OCI-LY7 (cell line): ENCODE measurements around the gene ZNF827. TPM values are rescaled to one million over a fixed set of nuclear protein-coding genes. Genes with fewer than 3 reads are reported as not detected.

ENCODE experiments used
- BruUV-seq: library from RNA; stranded (reverse); fragments of 400-500 nt; replicated peaks from 2 replicates; lab custom pipeline; 2021; lab: Mats Ljungman, UMichigan
- CTCF ChIA-PET: fragments of 300-600 bp; sonication (Branson Sonifier 250); formaldehyde crosslinking; loops from one replicate; lab custom pipeline; 2022; ENCODE audit warnings: antibody characterized with exemption; ENCODE audit not compliant: unreplicated experiment; lab: Charles Lee
- POLR2A ChIA-PET: fragments of 300-600 bp; sonication (Branson Sonifier 250); formaldehyde crosslinking; loops from one replicate; lab custom pipeline; 2022; ENCODE audit warnings: antibody characterized with exemption; lab: Charles Lee
- DNase-seq: peaks from one replicate; pipeline ENCODE4 v3.0.0-alpha.2; 2015; ENCODE audit warnings: low spot score
- H2AFZ ChIP-seq: fragments of 200-600 bp; sonication (generic), shearing (Covaris generic); 2 replicates; pipeline ENCODE4 v1.6.1; 2014; ENCODE audit warnings: mild to moderate bottlenecking, antibody characterized with exemption, low read length, moderate library complexity
- H3K27ac ChIP-seq: fragments of 200-600 bp; sonication (generic); 2 replicates; pipeline ENCODE4 v1.5.1; 2014; ENCODE audit warnings: mixed run types, low read depth, mild to moderate bottlenecking, moderate library complexity, low read length, inconsistent platforms; ENCODE audit not compliant: poor library complexity, severe bottlenecking
- H3K36me3 ChIP-seq: fragments of 200-600 bp; sonication (generic); 2 replicates; pipeline ENCODE4 v1.6.1; 2014; ENCODE audit warnings: mild to moderate bottlenecking, antibody characterized with exemption, low read length, moderate library complexity, mixed read lengths; ENCODE audit not compliant: insufficient read depth
- H3K4me1 ChIP-seq: fragments of 200-600 bp; sonication (generic); 2 replicates; pipeline ENCODE4 v1.5.1; 2014; ENCODE audit warnings: mild to moderate bottlenecking, low read length; ENCODE audit not compliant: insufficient read depth, poor library complexity, severe bottlenecking
- H3K4me2 ChIP-seq: fragments of 200-600 bp; sonication (generic); 2 replicates; pipeline ENCODE4 v1.6.1; 2014; ENCODE audit warnings: mild to moderate bottlenecking, low read length
- H3K4me3 ChIP-seq: fragments of 200-600 bp; sonication (generic); 2 replicates; pipeline ENCODE4 v1.5.1; 2014; ENCODE audit warnings: mild to moderate bottlenecking, low read depth, low read length; ENCODE audit not compliant: poor library complexity, severe bottlenecking
- H3K79me2 ChIP-seq: fragments of 200-600 bp; sonication (generic); 2 replicates; pipeline ENCODE4 v1.6.1; 2016; ENCODE audit warnings: low read depth, mild to moderate bottlenecking, low read length, moderate library complexity, mixed read lengths; ENCODE audit not compliant: insufficient read depth
- H3K9me2 ChIP-seq: fragments of 200-600 bp; sonication (generic); 2 replicates; pipeline ENCODE4 v1.6.1; 2016; ENCODE audit warnings: mild to moderate bottlenecking, low read length, mixed read lengths; ENCODE audit not compliant: insufficient read depth
- H3K9me3 ChIP-seq: fragments of 200-600 bp; sonication (generic); 2 replicates; pipeline ENCODE4 v1.6.1; 2014; ENCODE audit warnings: mild to moderate bottlenecking, mixed run types, low read length, mixed read lengths
- H4K20me1 ChIP-seq: fragments of 200-600 bp; sonication (generic); 2 replicates; pipeline ENCODE4 v1.6.1; 2014; ENCODE audit warnings: mild to moderate bottlenecking, antibody characterized with exemption, low read length, moderate library complexity, mixed read lengths; ENCODE audit not compliant: insufficient read depth
- CTCF ChIP-seq: fragments of 200-600 bp; sonication (generic); conservative IDR thresholded peaks from 2 replicates; pipeline ENCODE4 v1.5.1; 2014; ENCODE audit warnings: mild to moderate bottlenecking, antibody characterized with exemption, low read length, moderate library complexity, mixed read lengths
- EZH2phosphoT487 ChIP-seq: fragments of 200-600 bp; sonication (generic); IDR thresholded peaks from 2 replicates; pipeline ENCODE4 v1.6.1; 2018; ENCODE audit warnings: low read depth, borderline replicate concordance, mild to moderate bottlenecking, mixed run types, antibody characterized with exemption, low read length, moderate library complexity, mixed read lengths
- intact Hi-C: fragments of 100-400 bp; cut with micrococcal nuclease; formaldehyde crosslinking; loops from one replicate; pipeline ENCODE4 v1.10.0; 2022; ENCODE audit not compliant: unreplicated experiment
- total RNA-seq, 2 experiments: library from RNA; depleted of rRNA in 1 of 2; stranded (reverse); fragments of >200 nt in 1 of 2; shearing (Covaris generic) in 1 of 2; gene quantifications; 2 replicates each; pipeline ENCODE4 v1.2.3, GENCODE V29; 2014 to 2022

The ZNF827 gene
- total RNA-seq, 2 experiments from 2014 or later, result 15.1 to 42.9 TPM

GRCh38 chr4:145907390-145907789, 31.2 kb downstream of the ZNF827 start:
- H3K9me2 ChIP-seq, result no peaks in the 10 kb centered on the region
- H3K4me2 ChIP-seq, result no peak overlapping the region
- peaks cover 28% of the 10 kb centered on the region for H3K36me3 ChIP-seq
- no peaks in the 10 kb centered on the region for H3K9me3 ChIP-seq
- H3K4me3 ChIP-seq, result no peak overlapping the region
- no peak overlapping the region for H3K27ac ChIP-seq
- no TSS peak for BruUV-seq
- POLR2A ChIA-PET, result interaction anchor here (0.9 to 2.1 kb wide), 8 partner anchors 9 to 29 kb away, joined by 3 to 11 read pairs (median 6); no protein-coding TSS in a partner anchor
- peaks cover 17% of the 10 kb centered on the region; the same call in 1 of the 2 replicates for H4K20me1 ChIP-seq
- H3K4me1 ChIP-seq, result peaks cover 4% of the 10 kb centered on the region
- no peak for DNase-seq
- intact Hi-C loops, result no loop called here
- no peak overlapping the region for H2AFZ ChIP-seq
- peaks cover 88% of the 10 kb centered on the region for H3K79me2 ChIP-seq
- CTCF ChIA-PET, result interaction anchor here (1.2 kb wide), 1 partner anchor 12 kb away, joined by 3 read pairs; no protein-coding TSS in a partner anchor
- TF ChIP-seq CTCF (no peak), EZH2phosphoT487 (no peak)

- no peaks in the 10 kb centered on the region for H3K9me2 ChIP-seq
- no peak overlapping the region for H3K4me3 ChIP-seq
- ChIA-PET CTCF (no interaction called here), POLR2A (interaction anchor here (1.1 kb wide), 2 partner anchors 9 to 37 kb away, joined by 3 to 4 read pairs; no protein-coding TSS in a partner anchor)
- peaks cover 76% of the 10 kb centered on the region for H3K79me2 ChIP-seq
- H2AFZ ChIP-seq, result no peak overlapping the region
- intact Hi-C loops, result no loop called here
- no peak for TF ChIP-seq CTCF
- TF ChIP-seq EZH2phosphoT487, result no peak
- no peak overlapping the region for H3K27ac ChIP-seq
- no TSS peak for BruUV-seq
- H3K4me2 ChIP-seq, result no peak overlapping the region
- peaks cover 4% of the 10 kb centered on the region for H3K4me1 ChIP-seq
- no peaks in the 10 kb centered on the region for H3K9me3 ChIP-seq
- H3K36me3 ChIP-seq, result peaks cover 50% of the 10 kb centered on the region
- DNase-seq, result no peak
- peaks cover 11% of the 10 kb centered on the region; the same call in 1 of the 2 replicates for H4K20me1 ChIP-seq
Measured at GRCh38 chr4:145904413-145905177, 34.0 kb downstream of the ZNF827 start.

- peaks cover 76% of the 10 kb centered on the region for H3K79me2 ChIP-seq
- H3K9me3 ChIP-seq, result no peaks in the 10 kb centered on the region
- no peak overlapping the region for H3K27ac ChIP-seq
- H3K4me2 ChIP-seq, result no peak overlapping the region
- BruUV-seq, result no TSS peak
- H3K4me1 ChIP-seq, result no peaks in the 10 kb centered on the region
- H3K4me3 ChIP-seq, result no peak overlapping the region
- peaks cover 69% of the 10 kb centered on the region for H3K36me3 ChIP-seq
- no peak for TF ChIP-seq CTCF
- TF ChIP-seq EZH2phosphoT487, result no peak
- POLR2A ChIA-PET, result interaction anchor here (1.4 kb wide), 1 partner anchor 27 kb away, joined by 4 read pairs; no protein-coding TSS in a partner anchor
- 0 out of 2 replicates have a peak, but pooled peaks cover 5% of the 10 kb centered on the region for H4K20me1 ChIP-seq
- no peak for DNase-seq
- no peaks in the 10 kb centered on the region for H3K9me2 ChIP-seq
- CTCF ChIA-PET, result no interaction called here
- intact Hi-C loops, result no loop called here
- H2AFZ ChIP-seq, result no peak overlapping the region
Measured at GRCh38 chr4:145902522-145902921, 36.1 kb downstream of the ZNF827 start.
